Measurements from ENCODE around the gene AMOTL2.

GRCh38 chr3:134341389-134341788 lies 32.9 kb downstream of the AMOTL2 start:
- TF ChIP-seq, protein P1, sequence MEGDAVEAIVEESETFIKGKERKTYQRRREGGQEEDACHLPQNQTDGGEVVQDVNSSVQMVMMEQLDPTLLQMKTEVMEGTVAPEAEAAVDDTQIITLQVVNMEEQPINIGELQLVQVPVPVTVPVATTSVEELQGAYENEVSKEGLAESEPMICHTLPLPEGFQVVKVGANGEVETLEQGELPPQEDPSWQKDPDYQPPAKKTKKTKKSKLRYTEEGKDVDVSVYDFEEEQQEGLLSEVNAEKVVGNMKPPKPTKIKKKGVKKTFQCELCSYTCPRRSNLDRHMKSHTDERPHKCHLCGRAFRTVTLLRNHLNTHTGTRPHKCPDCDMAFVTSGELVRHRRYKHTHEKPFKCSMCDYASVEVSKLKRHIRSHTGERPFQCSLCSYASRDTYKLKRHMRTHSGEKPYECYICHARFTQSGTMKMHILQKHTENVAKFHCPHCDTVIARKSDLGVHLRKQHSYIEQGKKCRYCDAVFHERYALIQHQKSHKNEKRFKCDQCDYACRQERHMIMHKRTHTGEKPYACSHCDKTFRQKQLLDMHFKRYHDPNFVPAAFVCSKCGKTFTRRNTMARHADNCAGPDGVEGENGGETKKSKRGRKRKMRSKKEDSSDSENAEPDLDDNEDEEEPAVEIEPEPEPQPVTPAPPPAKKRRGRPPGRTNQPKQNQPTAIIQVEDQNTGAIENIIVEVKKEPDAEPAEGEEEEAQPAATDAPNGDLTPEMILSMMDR (IDR thresholded peaks at IDR 0.05), result no peak
- no peak for TF ChIP-seq POLR2A (IDR thresholded peaks at IDR 0.05)

All from Peyer's patch (tissue), 4 donors.